ENCODE data around the gene RPEL1. TPM values are rescaled to one million over a fixed set of nuclear protein-coding genes. Genes with fewer than 3 reads are reported as not detected.
"Not testable (repeated sequence)": the region's sequence is repeated elsewhere in the genome, so short reads cannot be mapped to it uniquely, and the experiment has no call there.

Gene RPEL1
- total and polyA plus RNA-seq, 2 donors (not counting 1 experiment from before 2014, with no cell fraction given), result not detected

GRCh38 chr10:103204353-103205255 lies 41.1 kb upstream of the RPEL1 start:
- POLR2A ChIA-PET, result interaction anchor here (0.7 kb wide), 1 partner anchor 12 kb away, joined by 3 read pairs; no protein-coding TSS in a partner anchor

GRCh38 chr10:103205401-103205800 lies 40.3 kb upstream of the RPEL1 start:
- H3K36me3 ChIP-seq (replicated peaks in 1 of 2; ENCODE audit: control extremely low read depth in 1 of 2, control insufficient read depth in 1 of 2, extremely low read depth in 1 of 2, insufficient read depth in 2 of 2, low read length in 1 of 2); H3K4me2 ChIP-seq (replicated peaks; ENCODE audit: low read depth, low read length, poor library complexity, severe bottlenecking); H3K4me1 Mint-ChIP-seq; H3K27ac Mint-ChIP-seq; CTCF ChIA-PET; H3K27me3 ChIP-seq (replicated peaks in 1 of 4; ENCODE audit: control extremely low read depth in 1 of 4, control insufficient read depth in 3 of 4, insufficient read depth in 4 of 4, low read length in 3 of 4); H4K20me1 ChIP-seq (ENCODE audit: control insufficient read depth, insufficient read depth, low read length, poor library complexity, severe bottlenecking); ATAC-seq (ENCODE audit: low read depth); H3K4me3 ChIP-seq (ENCODE audit: control extremely low read depth in 1 of 5, extremely low read depth in 1 of 5, insufficient read depth in 1 of 5, low read depth in 2 of 5, low read length in 4 of 5); H2AFZ ChIP-seq (ENCODE audit: insufficient read depth, low read depth, low read length, poor library complexity, severe bottlenecking); H3K9ac ChIP-seq (ENCODE audit: low read length); H3K9me3 Mint-ChIP-seq (ENCODE audit: insufficient read depth); H3K4me3 Mint-ChIP-seq; H3K27me3 Mint-ChIP-seq; H3K4me1 ChIP-seq (ENCODE audit: control insufficient read depth in 2 of 2, insufficient read depth in 2 of 2, low read length in 2 of 2); H3K27ac ChIP-seq (ENCODE audit: low read length in 2 of 2); POLR2A ChIA-PET; intact Hi-C loops (cut with micrococcal nuclease); H3K79me2 ChIP-seq (ENCODE audit: control insufficient read depth, insufficient read depth, low read length); DNase-seq: not testable (repeated sequence)
- WGBS (ENCODE audit: insufficient coverage), result 86% methylated on average over 4 of the region's 4 CpGs
- H3K9me3 ChIP-seq (ENCODE audit: control extremely low read depth in 1 of 3, control insufficient read depth in 2 of 3, insufficient read depth in 1 of 3, low read length in 2 of 3), result peaks cover 0 to 20% (median 0%) of the 10 kb centered on the region in 3 donors

More at GRCh38 chr10:103204353-103205255, 41.1 kb upstream of the RPEL1 start:
- Mint-ChIP-seq H3K9me3 (ENCODE audit: insufficient read depth) (no peaks in the 10 kb centered on the region), H3K27me3 (peaks cover 6% of the 10 kb centered on the region), H3K4me3 (no peak overlapping the region), H3K27ac (no peak overlapping the region), H3K4me1 (no peaks in the 10 kb centered on the region)
- Histone ChIP-seq H3K27ac (ENCODE audit: low read length in 2 of 2) (no peak overlapping the region), H3K9me3 (ENCODE audit: control extremely low read depth in 1 of 3, control insufficient read depth in 2 of 3, insufficient read depth in 1 of 3, low read length in 2 of 3) (peaks cover 0 to 15% (median 0%) of the 10 kb centered on the region in 3 donors), H3K36me3 (replicated peaks in 1 of 2; ENCODE audit: control extremely low read depth in 1 of 2, control insufficient read depth in 1 of 2, extremely low read depth in 1 of 2, insufficient read depth in 2 of 2, low read length in 1 of 2) (no peaks in the 10 kb centered on the region), H2AFZ (ENCODE audit: insufficient read depth, low read depth, low read length, poor library complexity, severe bottlenecking) (no peak overlapping the region), H3K79me2 (ENCODE audit: control insufficient read depth, insufficient read depth, low read length) (no peaks in the 10 kb centered on the region), H4K20me1 (ENCODE audit: control insufficient read depth, insufficient read depth, low read length, poor library complexity, severe bottlenecking) (no peaks in the 10 kb centered on the region), H3K4me1 (ENCODE audit: control insufficient read depth in 2 of 2, insufficient read depth in 2 of 2, low read length in 2 of 2) (no peaks in the 10 kb centered on the region), H3K4me2 (replicated peaks; ENCODE audit: low read depth, low read length, poor library complexity, severe bottlenecking) (no peak overlapping the region), H3K4me3 (ENCODE audit: control extremely low read depth in 1 of 5, extremely low read depth in 1 of 5, insufficient read depth in 1 of 5, low read depth in 2 of 5, low read length in 4 of 5) (no peak overlapping the region), H3K27me3 (replicated peaks in 1 of 4; ENCODE audit: control extremely low read depth in 1 of 4, control insufficient read depth in 3 of 4, insufficient read depth in 4 of 4, low read length in 3 of 4) (no peaks in the 10 kb centered on the region), H3K9ac (ENCODE audit: low read length) (no peak overlapping the region)
- CTCF ChIA-PET, result interaction anchor here (0.6 kb wide), 1 partner anchor 1629 kb away, joined by 7 read pairs; no protein-coding TSS in a partner anchor
- TF ChIP-seq CTCF (IDR thresholded peaks at IDR 0.05) (no peak), EZH2 (IDR thresholded peaks at IDR 0.05; ENCODE audit: borderline replicate concordance, insufficient read depth, low read depth, low read length, poor library complexity, severe bottlenecking) (no peak)
- no peak for ATAC-seq (ENCODE audit: low read depth)
- DNase-seq, result no peak
- intact Hi-C loops (cut with micrococcal nuclease), result no loop called here
- WGBS (ENCODE audit: insufficient coverage), result 78% methylated on average over 4 of the region's 8 CpGs

- DNase-seq; H3K4me1 Mint-ChIP-seq; H4K20me1 ChIP-seq (ENCODE audit: control insufficient read depth, insufficient read depth, low read length, poor library complexity, severe bottlenecking); ATAC-seq (ENCODE audit: low read depth); H3K79me2 ChIP-seq (ENCODE audit: control insufficient read depth, insufficient read depth, low read length); H3K9ac ChIP-seq (ENCODE audit: low read length); POLR2A ChIA-PET; H3K27ac ChIP-seq (ENCODE audit: low read length in 2 of 2); intact Hi-C loops (cut with micrococcal nuclease); H2AFZ ChIP-seq (ENCODE audit: insufficient read depth, low read depth, low read length, poor library complexity, severe bottlenecking); H3K4me1 ChIP-seq (ENCODE audit: control insufficient read depth in 2 of 2, insufficient read depth in 2 of 2, low read length in 2 of 2); H3K27me3 Mint-ChIP-seq; H3K27me3 ChIP-seq (replicated peaks in 1 of 4; ENCODE audit: control extremely low read depth in 1 of 4, control insufficient read depth in 3 of 4, insufficient read depth in 4 of 4, low read length in 3 of 4); H3K27ac Mint-ChIP-seq; H3K36me3 ChIP-seq (replicated peaks in 1 of 2; ENCODE audit: control extremely low read depth in 1 of 2, control insufficient read depth in 1 of 2, extremely low read depth in 1 of 2, insufficient read depth in 2 of 2, low read length in 1 of 2); H3K4me3 ChIP-seq (ENCODE audit: control extremely low read depth in 1 of 5, extremely low read depth in 1 of 5, insufficient read depth in 1 of 5, low read depth in 2 of 5, low read length in 4 of 5); H3K9me3 Mint-ChIP-seq (ENCODE audit: insufficient read depth); CTCF ChIA-PET; H3K4me2 ChIP-seq (replicated peaks; ENCODE audit: low read depth, low read length, poor library complexity, severe bottlenecking); H3K4me3 Mint-ChIP-seq: not testable (repeated sequence)
- peaks cover 0 to 28% (median 0%) of the 10 kb centered on the region in 3 donors for H3K9me3 ChIP-seq (ENCODE audit: control extremely low read depth in 1 of 3, control insufficient read depth in 2 of 3, insufficient read depth in 1 of 3, low read length in 2 of 3)
- WGBS (ENCODE audit: insufficient coverage), result 93% methylated on average over 2 of the region's 3 CpGs
These were observed 39.0 kb upstream of the RPEL1 start for GRCh38 chr10:103206715-103207114.
